HG03521 (cell line): ENCODE measurements around the gene NOX5.

Experiments
- ATAC-seq: cut with Tn5 transposase; IDR thresholded peaks from one replicate; pipeline ENCODE4 v1.9.1; 2021; ENCODE audit warnings: mild to moderate bottlenecking, moderate library complexity; ENCODE audit not compliant: unreplicated experiment

NOX5 gene

DNA sequence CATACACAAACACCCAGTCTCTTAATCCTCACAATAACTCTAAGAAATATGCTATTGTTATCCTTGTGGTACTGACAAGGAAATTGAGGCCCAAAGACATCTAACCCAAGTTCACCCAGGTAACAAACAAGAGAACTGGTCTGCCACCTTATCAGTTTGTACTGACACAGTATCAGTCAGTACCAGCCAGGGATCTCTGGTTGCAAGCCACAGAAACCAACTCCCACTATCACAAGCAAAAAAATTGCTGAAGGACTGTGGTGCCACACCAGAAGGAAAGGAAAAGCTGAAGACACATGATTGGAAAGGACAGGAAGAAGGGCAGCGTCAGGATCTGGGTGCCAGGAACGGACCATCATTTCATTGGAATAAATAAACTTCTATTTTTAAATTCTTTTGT, 82.1 kb downstream of the NOX5 start:
- ATAC-seq = no peak

DNA sequence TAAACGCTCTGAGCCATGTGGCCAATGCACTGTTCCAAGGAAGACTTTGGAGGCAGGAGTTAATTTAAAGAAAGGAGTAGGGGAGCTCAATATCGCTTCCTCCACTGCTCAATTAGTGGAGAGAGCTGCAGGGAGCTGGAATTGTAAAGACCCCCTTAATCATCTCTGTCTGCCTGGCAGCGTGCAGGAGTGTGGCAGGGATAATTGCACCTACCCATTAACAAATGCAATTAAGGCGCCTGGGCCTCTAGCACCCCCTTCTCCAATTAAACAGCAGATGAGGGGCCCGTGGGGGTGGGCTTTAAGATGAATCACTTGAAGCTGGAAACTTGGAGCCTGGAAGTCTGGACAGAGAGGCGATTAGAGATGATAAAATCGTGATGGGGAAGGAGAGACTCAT, 84.3 kb downstream of the NOX5 start:
- no peak for ATAC-seq

DNA sequence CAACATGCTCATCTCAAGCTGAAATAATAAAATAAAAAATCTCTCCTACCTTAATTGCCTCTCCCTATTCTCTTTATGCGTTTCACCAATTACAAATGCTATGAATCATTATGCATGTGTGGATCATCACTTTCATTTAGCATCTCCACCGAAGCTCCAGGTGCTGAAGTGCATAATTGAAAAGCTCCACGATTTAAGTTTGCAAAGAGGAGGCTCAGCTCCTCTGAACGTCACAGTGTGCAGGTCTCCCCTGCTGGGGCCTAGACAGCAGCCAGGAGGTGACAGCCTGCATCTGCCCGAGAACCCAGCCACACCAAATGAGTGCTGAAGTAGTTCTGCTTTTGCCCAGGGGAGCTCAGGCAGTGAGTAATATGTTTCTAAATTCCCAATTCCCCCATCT, 85.4 kb downstream of the NOX5 start:
- no peak for ATAC-seq

DNA sequence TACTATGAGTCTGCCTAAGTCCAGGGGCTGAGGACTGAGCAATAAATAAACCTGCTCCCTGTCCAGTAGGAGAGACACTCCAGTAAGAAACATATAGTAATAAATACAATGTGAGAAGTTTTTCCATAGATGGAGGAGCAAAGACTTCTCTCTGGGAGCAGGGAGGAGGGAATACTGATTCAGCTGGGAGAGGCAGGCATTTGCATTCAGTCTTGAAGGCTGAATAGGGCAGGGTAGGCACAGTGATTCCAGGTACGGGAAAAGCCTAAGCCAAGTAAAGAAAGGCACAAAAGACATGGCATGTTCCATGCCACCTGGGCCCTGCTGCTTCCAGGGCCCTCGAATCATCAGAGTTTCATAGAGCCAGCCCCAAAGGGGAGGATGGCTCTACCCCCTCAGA, 86.3 kb downstream of the NOX5 start:
- no peak for ATAC-seq

DNA sequence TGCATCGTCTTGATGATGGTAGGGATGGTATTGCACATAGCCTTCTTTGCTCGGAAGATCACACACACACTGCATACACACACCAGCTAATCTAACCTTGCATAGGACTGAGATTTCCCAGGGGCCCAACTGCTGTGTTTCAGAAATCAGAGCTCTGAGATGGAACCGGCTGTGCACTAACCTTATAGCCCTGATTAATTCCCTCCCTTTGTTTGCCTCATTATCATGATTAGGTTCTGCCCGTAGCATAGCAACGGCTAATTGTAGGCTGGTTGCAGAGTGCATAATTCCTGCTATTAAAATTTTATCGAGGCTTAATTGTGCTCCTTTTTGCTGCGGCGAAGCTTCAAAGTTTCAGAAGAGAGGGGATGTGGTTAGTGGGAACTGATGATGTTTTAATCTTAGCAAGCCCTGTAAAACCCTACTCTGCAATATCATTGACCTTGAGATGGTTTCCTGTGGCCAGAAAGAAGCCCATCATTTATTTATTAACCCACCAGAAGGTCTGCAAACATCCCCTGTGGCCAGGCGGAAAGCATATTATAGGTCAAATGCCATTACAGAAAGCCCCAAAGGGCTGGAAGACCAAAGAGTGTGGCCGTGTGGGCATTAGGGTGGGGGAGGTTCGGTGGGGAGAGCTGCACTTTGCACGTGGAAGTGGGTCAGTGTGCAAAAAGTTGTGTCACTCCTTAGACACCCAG, 89.7 kb downstream of the NOX5 start:
- no peak for ATAC-seq

DNA sequence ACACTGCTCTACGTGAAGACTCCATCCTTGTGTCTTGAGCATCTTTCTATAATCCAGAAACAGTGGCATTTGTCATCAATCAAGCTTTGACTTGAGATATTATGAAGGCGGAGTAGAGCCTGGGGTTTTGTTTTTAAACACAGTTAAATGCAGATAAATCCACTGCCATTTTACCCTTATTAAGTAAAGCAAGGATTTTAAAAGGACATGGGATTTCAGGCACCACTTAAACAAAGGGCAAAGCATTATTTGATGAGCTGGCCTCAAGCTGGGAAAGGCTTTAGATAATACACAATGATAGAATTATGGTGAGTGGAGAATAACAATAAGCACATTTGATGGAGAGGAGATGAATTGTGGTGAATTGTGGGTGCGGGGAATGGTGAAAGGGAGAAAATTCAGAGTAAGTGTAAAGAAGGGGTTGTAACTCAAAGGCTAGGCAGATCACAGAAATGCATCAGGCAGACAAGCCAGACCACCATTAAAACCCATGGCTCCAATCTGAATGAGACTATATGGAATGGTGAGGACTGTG, 91.0 kb downstream of the NOX5 start:
- no peak for ATAC-seq

DNA sequence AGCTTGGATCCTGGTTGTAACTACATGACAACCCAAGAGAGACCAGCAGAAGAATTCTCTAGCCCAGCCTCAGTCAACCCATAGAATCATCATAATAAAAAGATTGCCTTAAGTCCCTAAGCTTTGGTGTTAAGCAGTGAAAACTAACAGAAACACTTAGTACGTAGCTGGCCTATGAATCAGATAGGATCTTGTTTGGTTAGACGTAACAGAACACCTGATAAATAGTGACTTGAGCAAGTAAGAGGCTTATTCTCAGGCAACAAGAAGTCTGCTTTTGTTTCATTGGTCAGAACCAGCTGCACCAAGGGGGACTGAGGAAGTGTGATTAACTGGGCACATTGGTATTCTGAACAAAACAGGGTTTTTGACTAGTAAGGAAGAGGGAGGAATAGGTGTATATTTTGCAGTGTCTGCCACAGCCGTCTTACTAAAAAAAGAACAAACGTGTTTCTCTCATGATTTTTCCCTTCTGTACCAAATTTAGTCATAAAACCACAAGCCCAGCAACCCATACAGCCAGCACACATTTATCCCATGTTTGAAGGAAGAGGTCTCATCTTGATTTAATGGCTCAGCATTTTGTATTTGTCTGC, 92.6 kb downstream of the NOX5 start:
- no peak for ATAC-seq
